ENCODE data around the gene ZNF491. TPM values are rescaled to one million over a fixed set of nuclear protein-coding genes. Genes with fewer than 3 reads are reported as not detected.
A peak's percentile ranks its signal among the peaks of the same experiment; 100 is the strongest.

Gene ZNF491
- 1 to 10 TPM in 4 of 6 donors, under 1 TPM in 1, not detected in 1; 0.55 to 3.4 (median 2.0) TPM for total RNA-seq

GRCh38 chr19:11798391-11799330, at the start of gene ZNF491:
TSS of gene ZNF491 (plus strand) at chr19:11798523. CDS start at chr19:11805954, 7,431 bp downstream.
- H3K9me3 ChIP-seq, result no peaks in the 10 kb centered on the region
- H3K27ac ChIP-seq, result peak within 1 kb of the TSS; percentile 76 to 85 (median 81)
- H3K27me3 ChIP-seq, result no peaks in the 10 kb centered on the region
- TF ChIP-seq POLR2A (IDR thresholded peaks at IDR 0.05), result peak in 3 of 4 donors; percentile 49 to 82 (median 79)
- no peak for TF ChIP-seq EP300 (IDR thresholded peaks at IDR 0.05)
- peak in 3 of 6 experiments; percentile 21 to 55 (median 39) for TF ChIP-seq CTCF (IDR thresholded peaks at IDR 0.05)
- TF ChIP-seq POLR2AphosphoS5 (IDR thresholded peaks at IDR 0.05), result peak in 1 of 2 donors; percentile 84
- WGBS, 2 donors, result 1 to 3% methylated on average over 6 to 54 of the region's 56 CpGs
- peaks cover 10 to 22% (median 11%) of the 10 kb centered on the region in 4 donors for H3K4me1 ChIP-seq
- ATAC-seq (ENCODE audit: low FRiP score in 2 of 2) (peak; percentile 99), DNase-seq (peak; percentile 91 to 97)
- H3K36me3 ChIP-seq, result no peaks in the 10 kb centered on the region
- H3K4me3 ChIP-seq, result peak within 1 kb of the TSS; percentile 57 to 87 (median 77)

GRCh38 chr19:11749751-11750150, 48.6 kb upstream of the ZNF491 start:
- DNase-seq (no peak), ATAC-seq (ENCODE audit: low FRiP score in 2 of 2) (no peak)
- Histone ChIP-seq H3K36me3 (no peaks in the 10 kb centered on the region), H3K27me3 (no peaks in the 10 kb centered on the region), H3K4me1 (no peaks in the 10 kb centered on the region), H3K9me3 (peaks cover 9 to 20% (median 15%) of the 10 kb centered on the region in 4 donors), H3K27ac (no peak overlapping the region), H3K4me3 (no peak overlapping the region)
- TF ChIP-seq POLR2A (IDR thresholded peaks at IDR 0.05), result no peak
- TF ChIP-seq CTCF (IDR thresholded peaks at IDR 0.05), result no peak
- no peak for TF ChIP-seq POLR2AphosphoS5 (IDR thresholded peaks at IDR 0.05)
- no peak for TF ChIP-seq EP300 (IDR thresholded peaks at IDR 0.05)
- WGBS, 2 donors, result 68 to 69% methylated on average over 2 of the region's 2 CpGs

GRCh38 chr19:11752244-11752736, 46.0 kb upstream of the ZNF491 start:
- H3K4me3 ChIP-seq, result no peak overlapping the region
- H3K27me3 ChIP-seq, result no peaks in the 10 kb centered on the region
- H3K27ac ChIP-seq, result no peak overlapping the region
- DNase-seq (no peak), ATAC-seq (ENCODE audit: low FRiP score in 2 of 2) (no peak)
- 67 to 87% methylated on average over 2 of the region's 2 CpGs for WGBS, 2 donors
- peaks cover 12 to 23% (median 16%) of the 10 kb centered on the region in 4 donors for H3K9me3 ChIP-seq
- TF ChIP-seq CTCF (IDR thresholded peaks at IDR 0.05), result no peak
- no peak for TF ChIP-seq POLR2A (IDR thresholded peaks at IDR 0.05)
- no peak for TF ChIP-seq POLR2AphosphoS5 (IDR thresholded peaks at IDR 0.05)
- no peak for TF ChIP-seq EP300 (IDR thresholded peaks at IDR 0.05)
- no peaks in the 10 kb centered on the region for H3K4me1 ChIP-seq
- H3K36me3 ChIP-seq, result no peaks in the 10 kb centered on the region

GRCh38 chr19:11754663-11755062, 43.7 kb upstream of the ZNF491 start:
- no peak for TF ChIP-seq EP300 (IDR thresholded peaks at IDR 0.05)
- TF ChIP-seq CTCF (IDR thresholded peaks at IDR 0.05), result no peak
- no peaks in the 10 kb centered on the region for H3K36me3 ChIP-seq
- H3K27me3 ChIP-seq, result no peaks in the 10 kb centered on the region
- no peak for ATAC-seq (ENCODE audit: low FRiP score in 2 of 2)
- no peak for DNase-seq
- no peak overlapping the region for H3K27ac ChIP-seq
- no peaks in the 10 kb centered on the region for H3K4me1 ChIP-seq
- H3K4me3 ChIP-seq, result no peak overlapping the region
- WGBS, 2 donors, result 84 to 95% methylated on average over 4 of the region's 4 CpGs
- H3K9me3 ChIP-seq, result peaks cover 9 to 19% (median 10%) of the 10 kb centered on the region in 4 donors
